GM10266 (cell line): Measurements from ENCODE around the gene DPP10.

Source experiments
- DNase-seq: peaks from one replicate; pipeline ENCODE4 v3.0.0; 2012; ENCODE audit errors: extremely low spot score
- TF ChIP-seq, protein P1 (sequence below): IDR thresholded peaks from 2 replicates; pipeline ENCODE4 v1.5.1; 2012; ENCODE audit warnings: mild to moderate bottlenecking, low read depth; ENCODE audit not compliant: control insufficient read depth, insufficient read depth; ENCODE audit errors: missing control alignments

DPP10 gene

DNA sequence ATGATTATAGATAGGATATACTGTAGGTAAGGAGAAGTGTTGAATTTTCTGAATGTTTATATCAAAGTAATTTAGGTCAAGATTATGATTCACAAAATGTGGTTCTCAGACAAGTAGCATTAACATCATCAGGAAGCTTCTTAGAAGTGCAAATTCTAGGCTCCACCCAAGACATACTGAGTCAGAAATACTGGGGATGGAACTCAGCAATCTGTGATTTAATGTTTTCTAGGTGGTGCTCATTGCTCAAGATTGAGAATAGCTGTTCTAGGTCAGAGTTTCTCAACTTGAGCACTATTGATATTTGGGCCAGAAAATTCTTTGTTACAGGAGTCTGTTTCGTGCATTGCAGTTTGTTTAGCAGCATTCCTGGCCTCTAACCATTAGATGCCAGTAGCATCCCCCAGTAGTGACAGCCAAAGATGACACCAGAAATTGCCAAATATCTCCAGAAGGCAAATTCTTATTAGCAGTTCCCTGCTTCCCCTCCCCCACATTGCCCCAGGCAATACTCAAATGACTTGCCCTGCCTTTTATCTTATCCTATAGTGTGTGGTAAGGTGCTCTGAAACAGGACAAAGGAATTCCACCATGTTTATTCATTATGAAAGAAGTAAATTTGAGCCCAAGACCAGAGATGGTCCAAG lies 1001.2 kb downstream of the DPP10 start:
- DNase-seq: no peak
- TF ChIP-seq, protein P1, sequence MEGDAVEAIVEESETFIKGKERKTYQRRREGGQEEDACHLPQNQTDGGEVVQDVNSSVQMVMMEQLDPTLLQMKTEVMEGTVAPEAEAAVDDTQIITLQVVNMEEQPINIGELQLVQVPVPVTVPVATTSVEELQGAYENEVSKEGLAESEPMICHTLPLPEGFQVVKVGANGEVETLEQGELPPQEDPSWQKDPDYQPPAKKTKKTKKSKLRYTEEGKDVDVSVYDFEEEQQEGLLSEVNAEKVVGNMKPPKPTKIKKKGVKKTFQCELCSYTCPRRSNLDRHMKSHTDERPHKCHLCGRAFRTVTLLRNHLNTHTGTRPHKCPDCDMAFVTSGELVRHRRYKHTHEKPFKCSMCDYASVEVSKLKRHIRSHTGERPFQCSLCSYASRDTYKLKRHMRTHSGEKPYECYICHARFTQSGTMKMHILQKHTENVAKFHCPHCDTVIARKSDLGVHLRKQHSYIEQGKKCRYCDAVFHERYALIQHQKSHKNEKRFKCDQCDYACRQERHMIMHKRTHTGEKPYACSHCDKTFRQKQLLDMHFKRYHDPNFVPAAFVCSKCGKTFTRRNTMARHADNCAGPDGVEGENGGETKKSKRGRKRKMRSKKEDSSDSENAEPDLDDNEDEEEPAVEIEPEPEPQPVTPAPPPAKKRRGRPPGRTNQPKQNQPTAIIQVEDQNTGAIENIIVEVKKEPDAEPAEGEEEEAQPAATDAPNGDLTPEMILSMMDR: no peak

- DNase-seq: no peak
- TF ChIP-seq, protein P1: no peak
Observed at GRCh38 chr2:115460008-115460407, 1017.6 kb downstream of the DPP10 start.

DNA sequence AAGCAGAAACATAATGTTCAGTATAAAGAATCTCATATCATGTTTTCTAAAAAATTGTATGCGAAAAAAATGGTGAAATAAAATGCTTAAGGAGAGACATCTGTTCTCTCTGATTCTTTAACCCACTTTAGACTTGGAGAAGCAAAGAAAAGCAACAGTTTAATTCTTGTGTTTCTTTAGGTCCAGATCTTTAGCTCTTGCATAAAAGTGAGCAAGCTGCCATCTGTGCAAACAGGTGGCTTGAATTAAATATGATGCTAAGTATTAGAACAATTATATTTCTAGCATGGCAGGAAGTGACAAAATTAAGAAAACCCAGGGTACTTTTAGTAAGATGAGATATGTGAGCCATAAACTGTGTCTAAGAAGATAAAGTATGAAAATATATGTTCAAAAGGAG lies 1038.3 kb downstream of the DPP10 start:
- no peak for DNase-seq

GRCh38 chr2:115481842-115482241 lies 1039.4 kb downstream of the DPP10 start:
- DNase-seq: no peak
- TF ChIP-seq, protein P1: no peak

More for the DNA sequence above, 1038.3 kb downstream of the DPP10 start:
- TF ChIP-seq, protein P1: no peak

DNA sequence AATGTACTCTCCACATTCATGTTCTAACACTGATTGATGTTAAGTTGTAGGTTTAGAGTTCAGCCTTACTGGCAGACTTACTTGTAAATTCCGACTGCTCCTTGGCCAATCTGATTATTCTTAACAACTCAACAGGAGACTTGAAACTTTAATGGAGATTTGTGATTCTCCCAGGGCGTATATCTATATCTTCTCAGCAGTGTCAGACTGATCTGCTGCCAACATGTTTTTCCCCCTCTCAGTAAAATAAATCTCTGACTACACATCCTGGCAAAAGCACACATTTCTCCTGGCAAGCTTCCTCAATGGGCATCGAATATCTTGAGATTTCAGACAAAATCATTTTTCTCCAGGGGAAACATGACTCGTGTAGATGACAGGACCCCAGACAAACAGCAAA lies 1041.2 kb downstream of the DPP10 start:
- no peak for DNase-seq
- TF ChIP-seq, protein P1: no peak

GRCh38 chr2:115484486-115484885 lies 1042.0 kb downstream of the DPP10 start:
- TF ChIP-seq, protein P1: no peak
- DNase-seq: no peak

GRCh38 chr2:115484983-115485382 lies 1042.5 kb downstream of the DPP10 start:
- TF ChIP-seq, protein P1: no peak
- no peak for DNase-seq
